Endothelial cell of umbilical vein (primary cell): Measurements from ENCODE around the gene ZCCHC14. TPM values are rescaled to one million over a fixed set of nuclear protein-coding genes. Genes with fewer than 3 reads are reported as not detected.

Experiments used
- BruUV-seq: library from RNA; stranded (reverse); fragments of 400-500 nt; replicated peaks from 2 replicates; lab custom pipeline; 2021; lab: Mats Ljungman, UMichigan
- CTCF ChIA-PET: fragments of 300-600, 350-600 bp; sonication (Branson Sonifier 250); formaldehyde crosslinking; loops from one replicate; lab custom pipeline; 2021; ENCODE audit warnings: antibody characterized with exemption, inconsistent platforms; lab: Charles Lee
- POLR2A ChIA-PET: fragments of 300-600, 350-600 bp; sonication (Branson Sonifier 250); formaldehyde crosslinking; loops from one replicate; lab custom pipeline; 2021; ENCODE audit warnings: antibody characterized with exemption, inconsistent platforms; lab: Charles Lee
- DNase-seq: peaks from one replicate; pipeline ENCODE4 v3.0.0-alpha.2; 2011; ENCODE audit warnings: low read depth, low spot score
- FAIRE-seq: peaks from 2 replicates; lab custom pipeline; 2011; peaks lifted over from hg19 to GRCh38; lab: Jason Lieb, UNC
- H2AFZ ChIP-seq: 2 replicates; pipeline ENCODE4 v1.6.0; 2012; ENCODE audit warnings: low read depth, low read length, control low read depth, inconsistent platforms
- H3K27ac ChIP-seq: 2 replicates; pipeline ENCODE4 v1.5.1; 2011; ENCODE audit warnings: low read depth, mild to moderate bottlenecking, control low read depth, low read length, moderate library complexity; ENCODE audit not compliant: insufficient read depth
- H3K27me3 ChIP-seq, 2 experiments: 2 replicates each; pipeline versions ENCODE4 v1.6.0 to v1.6.1; 2011; ENCODE audit warnings: low read length in 2 of 2, mixed read lengths in 1 of 2; ENCODE audit not compliant: control insufficient read depth in 2 of 2, insufficient read depth in 2 of 2
- H3K36me3 ChIP-seq, 2 experiments: 2 replicates in 1 of 2; 3 replicates in 1 of 2; pipeline ENCODE4 v1.5.1; 2011; ENCODE audit warnings: low read length in 2 of 2, mild to moderate bottlenecking in 1 of 2, moderate library complexity in 1 of 2; ENCODE audit not compliant: control insufficient read depth in 2 of 2, insufficient read depth in 2 of 2; ENCODE audit errors: extremely low read depth in 1 of 2
- H3K4me1 ChIP-seq: 3 replicates; pipeline ENCODE4 v1.5.1; 2011; ENCODE audit warnings: mild to moderate bottlenecking, low read length; ENCODE audit not compliant: control insufficient read depth, insufficient read depth; ENCODE audit errors: extremely low read depth
- H3K4me2 ChIP-seq: 2 replicates; pipeline ENCODE4 v1.6.1; 2011; ENCODE audit warnings: low read length, control low read depth, mixed read lengths; ENCODE audit not compliant: insufficient read depth
- H3K4me3 ChIP-seq, 3 experiments: fragments of 200-600 bp in 1 of 3; sonication (generic), shearing (Covaris generic) in 1 of 3; replicated peaks in 1 of 3; 2 replicates each; pipeline ENCODE4 v1.5.1; 2011 to 2016; ENCODE audit warnings: control low read depth in 3 of 3, low read length in 3 of 3, mild to moderate bottlenecking in 2 of 3, inconsistent platforms in 1 of 3, low read depth in 1 of 3, moderate library complexity in 1 of 3; ENCODE audit not compliant: insufficient read depth in 1 of 3
- H3K79me2 ChIP-seq: 2 replicates; pipeline ENCODE4 v1.6.0; 2012; ENCODE audit warnings: low read length, inconsistent platforms; ENCODE audit not compliant: control insufficient read depth, insufficient read depth
- H3K9ac ChIP-seq: replicated peaks from 2 replicates; pipeline ENCODE3; 2011; ENCODE audit warnings: low read length, control low read depth; ENCODE audit not compliant: insufficient read depth; ENCODE audit errors: extremely low read depth
- H3K9me1 ChIP-seq: replicated peaks from 3 replicates; pipeline ENCODE4 v1.6.0; 2011; ENCODE audit warnings: mild to moderate bottlenecking, low read length; ENCODE audit not compliant: control insufficient read depth, insufficient read depth; ENCODE audit errors: extremely low read depth
- H3K9me3 ChIP-seq: replicated peaks from 2 replicates; pipeline ENCODE4 v1.5.1; 2012; ENCODE audit warnings: low read length, inconsistent platforms; ENCODE audit not compliant: control insufficient read depth, insufficient read depth
- H4K20me1 ChIP-seq: replicated peaks from 2 replicates; pipeline ENCODE3; 2011; ENCODE audit warnings: mild to moderate bottlenecking, low read length; ENCODE audit not compliant: control insufficient read depth, insufficient read depth; ENCODE audit errors: extremely low read depth
- EZH2 ChIP-seq: IDR thresholded peaks from 2 replicates; pipeline ENCODE4 v1.6.1; 2012; ENCODE audit warnings: borderline replicate concordance, low read depth, mild to moderate bottlenecking, moderate library complexity, low read length, inconsistent platforms; ENCODE audit not compliant: severe bottlenecking
- FOS ChIP-seq: IDR thresholded peaks from 2 replicates; pipeline ENCODE4 v1.6.1; 2011; ENCODE audit warnings: mild to moderate bottlenecking, low read length, moderate library complexity, borderline replicate concordance; ENCODE audit not compliant: insufficient read depth
- GATA2 ChIP-seq: IDR thresholded peaks from 2 replicates; pipeline ENCODE4 v1.7.0; 2011; ENCODE audit warnings: low read depth, mild to moderate bottlenecking, moderate library complexity, mixed read lengths, low read length; ENCODE audit not compliant: insufficient read length, insufficient read depth
- JUN ChIP-seq: IDR thresholded peaks from 2 replicates; pipeline ENCODE4 v1.6.1; 2011; ENCODE audit warnings: borderline replicate concordance, low read depth; ENCODE audit not compliant: insufficient read length, insufficient read depth
- MAX ChIP-seq: IDR thresholded peaks from 2 replicates; pipeline ENCODE4 v1.6.1; 2011; ENCODE audit not compliant: insufficient read depth, insufficient read length
- MYC ChIP-seq: IDR thresholded peaks from one replicate; pipeline ENCODE4 v1.6.1; 2011; ENCODE audit warnings: mild to moderate bottlenecking, low read depth, low read length
- POLR2A ChIP-seq: IDR thresholded peaks from 2 replicates; pipeline ENCODE4 v1.6.1; 2012; ENCODE audit warnings: low read depth, mild to moderate bottlenecking, control low read depth, low read length
- POLR2AphosphoS5 ChIP-seq: IDR thresholded peaks from 2 replicates; pipeline ENCODE4 v1.6.1; 2012; ENCODE audit warnings: low read depth, mild to moderate bottlenecking, control low read depth, low read length, moderate library complexity; ENCODE audit not compliant: insufficient read depth
- dilution Hi-C: fragments of 300-500 bp; cut with MboI; formaldehyde crosslinking; loops from one replicate; pipeline ENCODE4 v1.15.0; 2019; ENCODE audit warnings: low sequenced_read_pairs; ENCODE audit not compliant: extremely low pct_ligation_motif_present
- intact Hi-C: fragments of 100-400 bp; cut with micrococcal nuclease; formaldehyde crosslinking; loops from one replicate; pipeline ENCODE4 v1.10.0; 2022
- polyA plus RNA-seq, 4 experiments: library from polyadenylated mRNA; depleted of rRNA in 3 of 4; stranded (reverse) in 3 of 4; unstranded in 1 of 4; fragments of >200 nt; gene quantifications; 2 replicates each; pipeline versions ENCODE4 v1.2.1 to v1.2.3, GENCODE V29; 2011 to 2012; ENCODE audit warnings: missing spikeins in 1 of 4
- total RNA-seq: library from RNA; stranded (reverse); gene quantifications from 2 replicates; pipeline ENCODE4 v1.2.3, GENCODE V29; 2021
- TF ChIP-seq, protein P1 (sequence below), 2 donors: IDR thresholded peaks; 1 replicate in 1 of 2; 2 replicates in 1 of 2; pipeline ENCODE4 v1.5.1; 2011; ENCODE audit warnings: low read length in 2 of 2, mild to moderate bottlenecking in 2 of 2, moderate library complexity in 2 of 2, control low read depth in 1 of 2, inconsistent platforms in 1 of 2, low read depth in 1 of 2; ENCODE audit not compliant: insufficient read depth in 1 of 2; ENCODE audit errors: extremely low read depth in 1 of 2

The ZCCHC14 gene
- total and polyA plus RNA-seq, 2 donors (not counting 3 experiments of a cell fraction or from before 2014, with no cell fraction given) = 9.5 to 30.9 TPM

- Histone ChIP-seq H3K27ac (no peak overlapping the region), H2AFZ (no peak overlapping the region), H3K4me1 (no peaks in the 10 kb centered on the region), H3K9ac (no peak overlapping the region), H3K9me3 (no peaks in the 10 kb centered on the region), H3K79me2 (no peaks in the 10 kb centered on the region), H3K27me3 (no peaks in the 10 kb centered on the region), H3K36me3 (peaks cover 3 to 37% of the 10 kb centered on the region in 2 experiments), H3K4me3 (no peak overlapping the region), H4K20me1 (no peaks in the 10 kb centered on the region), H3K9me1 (no peaks in the 10 kb centered on the region), H3K4me2 (no peak overlapping the region)
- DNase-seq = no peak
- CTCF ChIA-PET = interaction anchor here (0.6 to 1.7 kb wide), 2 partner anchors 149 to 167 kb away, joined by 3 read pairs; no protein-coding TSS in a partner anchor
- intact Hi-C loops = no loop called here
- dilution Hi-C loops = no loop called here
- POLR2A ChIA-PET = no interaction called here
- no peak for FAIRE-seq
- BruUV-seq = no TSS peak
- no peak for TF ChIP-seq EZH2
- TF ChIP-seq POLR2A = no peak
- no peak for TF ChIP-seq GATA2
Measured at GRCh38 chr16:87422106-87422505, 70.7 kb downstream of the ZCCHC14 start.

DNA sequence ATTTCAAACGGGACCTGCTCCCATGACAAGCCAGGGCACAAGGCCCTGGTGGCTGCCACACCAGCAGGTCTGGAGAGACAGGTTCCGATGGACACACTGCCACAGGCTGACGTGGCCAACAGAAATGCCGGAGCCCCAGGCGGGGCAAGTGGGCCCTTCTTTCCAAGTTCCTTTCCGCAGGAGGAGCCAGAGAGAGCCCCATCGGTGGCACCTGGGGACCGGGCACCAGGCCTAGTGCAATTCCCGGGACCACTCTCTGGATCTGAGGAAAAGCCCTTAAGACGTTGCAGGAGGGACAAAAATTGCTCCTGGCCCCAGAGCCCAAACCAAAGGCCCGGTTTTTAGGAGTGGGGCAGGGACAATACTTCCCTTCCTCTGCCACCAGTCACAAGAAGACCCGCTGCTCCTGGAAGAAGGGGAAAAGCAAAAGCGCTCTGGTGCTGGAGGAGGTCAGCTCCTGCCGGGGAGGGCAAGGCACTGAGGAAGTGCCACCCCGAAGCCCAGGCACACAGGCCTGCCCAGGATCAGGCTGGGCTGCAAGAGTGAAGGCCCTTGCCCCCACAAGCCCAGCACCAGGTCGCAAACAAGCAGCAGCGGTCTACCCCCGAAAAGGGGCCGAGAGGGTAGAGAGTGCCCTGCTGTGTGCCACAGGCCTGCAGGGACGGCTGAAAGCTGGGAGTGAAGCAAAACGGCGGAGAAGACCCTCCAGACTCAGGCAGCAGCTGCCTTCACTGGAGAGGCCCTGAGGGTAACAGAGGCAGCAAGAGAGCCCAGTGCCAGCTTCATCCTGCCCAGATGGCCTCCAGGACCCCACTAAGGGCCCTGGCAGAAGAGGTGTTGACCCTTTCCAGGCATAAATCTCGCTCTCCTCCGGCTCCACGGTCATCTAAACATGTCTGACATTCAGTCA is 71.6 kb downstream of the ZCCHC14 start:
- intact Hi-C loops = no loop called here
- ChIA-PET CTCF (interaction anchor here (0.6 to 1.5 kb wide), 5 partner anchors 14 to 215 kb away, joined by 3 to 6 read pairs (median 4); no protein-coding TSS in a partner anchor), POLR2A (no interaction called here)
- no peaks in the 10 kb centered on the region for H3K9me1 ChIP-seq
- dilution Hi-C loops = no loop called here
- H3K27me3 ChIP-seq = no peaks in the 10 kb centered on the region
- H4K20me1 ChIP-seq = no peaks in the 10 kb centered on the region
- H2AFZ ChIP-seq = no peak overlapping the region
- BruUV-seq = no TSS peak
- H3K4me3 ChIP-seq = no peak overlapping the region
- no peak for FAIRE-seq
- no peak overlapping the region for H3K27ac ChIP-seq
- TF ChIP-seq MAX = no peak
- TF ChIP-seq FOS = no peak
- TF ChIP-seq EZH2 = no peak
- TF ChIP-seq, protein P1, sequence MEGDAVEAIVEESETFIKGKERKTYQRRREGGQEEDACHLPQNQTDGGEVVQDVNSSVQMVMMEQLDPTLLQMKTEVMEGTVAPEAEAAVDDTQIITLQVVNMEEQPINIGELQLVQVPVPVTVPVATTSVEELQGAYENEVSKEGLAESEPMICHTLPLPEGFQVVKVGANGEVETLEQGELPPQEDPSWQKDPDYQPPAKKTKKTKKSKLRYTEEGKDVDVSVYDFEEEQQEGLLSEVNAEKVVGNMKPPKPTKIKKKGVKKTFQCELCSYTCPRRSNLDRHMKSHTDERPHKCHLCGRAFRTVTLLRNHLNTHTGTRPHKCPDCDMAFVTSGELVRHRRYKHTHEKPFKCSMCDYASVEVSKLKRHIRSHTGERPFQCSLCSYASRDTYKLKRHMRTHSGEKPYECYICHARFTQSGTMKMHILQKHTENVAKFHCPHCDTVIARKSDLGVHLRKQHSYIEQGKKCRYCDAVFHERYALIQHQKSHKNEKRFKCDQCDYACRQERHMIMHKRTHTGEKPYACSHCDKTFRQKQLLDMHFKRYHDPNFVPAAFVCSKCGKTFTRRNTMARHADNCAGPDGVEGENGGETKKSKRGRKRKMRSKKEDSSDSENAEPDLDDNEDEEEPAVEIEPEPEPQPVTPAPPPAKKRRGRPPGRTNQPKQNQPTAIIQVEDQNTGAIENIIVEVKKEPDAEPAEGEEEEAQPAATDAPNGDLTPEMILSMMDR (IDR thresholded peaks at IDR 0.05; ENCODE audit: extremely low read depth in 1 of 2, insufficient read depth in 1 of 2, low read depth in 1 of 2, low read length in 2 of 2) = no peak
- no peak for TF ChIP-seq POLR2A
- no peak for TF ChIP-seq JUN
- TF ChIP-seq POLR2AphosphoS5 = no peak
- no peak for TF ChIP-seq MYC
- no peak for TF ChIP-seq GATA2
- H3K9ac ChIP-seq = no peak overlapping the region
- H3K79me2 ChIP-seq = no peaks in the 10 kb centered on the region
- no peaks in the 10 kb centered on the region for H3K9me3 ChIP-seq
- H3K36me3 ChIP-seq = peaks cover 3 to 39% of the 10 kb centered on the region in 2 experiments
- no peak for DNase-seq
- H3K4me1 ChIP-seq = no peaks in the 10 kb centered on the region
- H3K4me2 ChIP-seq = no peak overlapping the region
